ENCODE data around the gene RASAL2. TPM values are rescaled to one million over a fixed set of nuclear protein-coding genes. Genes with fewer than 3 reads are reported as not detected.

RASAL2 gene
- polyA plus RNA-seq, 2 of the 4 experiments (the other 2 are of a cell fraction) = 7.1 to 17.6 TPM

GRCh38 chr1:178133239-178133989 lies 39.5 kb downstream of the RASAL2 start (continued):
- TF ChIP-seq ZSCAN20 (CRISPR knock-in tag; IDR thresholded peaks at IDR 0.05) (no peak), MAFK (IDR thresholded peaks at IDR 0.05; ENCODE audit: partially characterized antibody) (no peak), CTCF (IDR thresholded peaks at IDR 0.05) (no peak), FOXS1 (CRISPR knock-in tag; IDR thresholded peaks at IDR 0.05) (no peak), RARB (CRISPR knock-in tag; IDR thresholded peaks at IDR 0.05) (no peak), GATA3 (IDR thresholded peaks at IDR 0.05; ENCODE audit: borderline replicate concordance) (no peak), JUN (IDR thresholded peaks at IDR 0.05) (no peak)

- FAIRE-seq (no peak), DNase-seq (ENCODE audit: low read depth in 1 of 2, low spot score in 1 of 2) (peak in 1 of 2 experiments; percentile 27), ATAC-seq (peak in 1 of 2 experiments; percentile 62; a peak in 2 of 6 replicates)
- H3K4me1 ChIP-seq = peaks cover 16% of the 10 kb centered on the region; the same call in 2 of the 3 replicates
- WGBS (ENCODE audit: missing lambda C conversion rate) = 94% methylated on average over 2 of the region's 2 CpGs
- H3K4me2 ChIP-seq = no peak overlapping the region
- H3K4me3 ChIP-seq = no peak overlapping the region
- CTCF ChIA-PET = interaction anchor here (2.0 kb wide), 1 partner anchor 102 kb away, joined by 8 read pairs; no protein-coding TSS in a partner anchor
- POLR2A ChIA-PET = no interaction called here
- no peaks in the 10 kb centered on the region for H3K9me3 ChIP-seq
- H3K27ac ChIP-seq = no peak overlapping the region
- TF ChIP-seq REST (IDR thresholded peaks at IDR 0.05) (no peak), KDM5A (IDR thresholded peaks at IDR 0.05) (no peak), NPAS2 (CRISPR knock-in tag; IDR thresholded peaks at IDR 0.05; ENCODE audit: borderline replicate concordance) (no peak), BCL3 (IDR thresholded peaks at IDR 0.05) (no peak), EP300 (IDR thresholded peaks at IDR 0.05) (no peak), HOXB13 (CRISPR knock-in tag; IDR thresholded peaks at IDR 0.05; ENCODE audit: low read depth) (no peak), NR3C1 (IDR thresholded peaks at IDR 0.05) (no peak), KDM1A (IDR thresholded peaks at IDR 0.05; ENCODE audit: low read depth) (no peak), CTCF (IDR thresholded peaks at IDR 0.05) (no peak), EHF (CRISPR knock-in tag; IDR thresholded peaks at IDR 0.05) (no peak), MAX (IDR thresholded peaks at IDR 0.05) (no peak), ZC3H11A (IDR thresholded peaks at IDR 0.05) (no peak), CBX8 (IDR thresholded peaks at IDR 0.05) (no peak), HDAC2 (IDR thresholded peaks at IDR 0.05) (no peak), POLR2A (IDR thresholded peaks at IDR 0.05; ENCODE audit: low read length) (no peak), HOXB5 (CRISPR knock-in tag; IDR thresholded peaks at IDR 0.05) (no peak), MYC (IDR thresholded peaks at IDR 0.05; ENCODE audit: borderline replicate concordance, low read length) (no peak), ELK1 (IDR thresholded peaks at IDR 0.05; ENCODE audit: low read depth, low read length) (no peak), CHD2 (IDR thresholded peaks at IDR 0.05; ENCODE audit: low read length, partially characterized antibody) (no peak), SMC3 (IDR thresholded peaks at IDR 0.05) (no peak)
Measured at GRCh38 chr1:178134061-178134460, 40.2 kb downstream of the RASAL2 start.

All from A549 (cell line).